Smooth muscle cell (in vitro differentiated cells): ENCODE results near the gene GAB2. TPM values are rescaled to one million over a fixed set of nuclear protein-coding genes. Genes with fewer than 3 reads are reported as not detected.
A peak's percentile ranks its signal among the peaks of the same experiment; 100 is the strongest.
"Not testable (repeated sequence)": the region's sequence is repeated elsewhere in the genome, so short reads cannot be mapped to it uniquely, and the experiment has no call there.

Experiments used
- DNase-seq: peaks from one replicate; lab custom pipeline; 2025; ENCODE audit not compliant: unreplicated experiment; lab: John Stamatoyannopoulos, UW
- H2AFZ ChIP-seq: fragments of 200-600 bp; sonication (generic); 2 replicates; pipeline ENCODE4 v1.6.0; 2016; ENCODE audit warnings: antibody characterized with exemption, low read depth, mild to moderate bottlenecking
- H3F3A ChIP-seq: fragments of 200-600 bp; sonication (generic); 2 replicates; pipeline ENCODE4 v1.6.0; 2017; ENCODE audit warnings: antibody characterized with exemption, low read depth
- H3K27ac ChIP-seq: fragments of 200-600 bp; sonication (generic); 2 replicates; pipeline ENCODE4 v1.5.1; 2016; ENCODE audit warnings: low read depth, mild to moderate bottlenecking
- H3K27me3 ChIP-seq: fragments of 200-600 bp; sonication (generic); 2 replicates; pipeline ENCODE4 v1.6.1; 2016; ENCODE audit warnings: low read depth, mild to moderate bottlenecking
- H3K36me3 ChIP-seq: fragments of 200-600 bp; sonication (generic); 2 replicates; pipeline ENCODE4 v1.5.1; 2016; ENCODE audit warnings: low read depth
- H3K4me1 ChIP-seq: fragments of 200-600 bp; sonication (generic); 2 replicates; pipeline ENCODE4 v1.5.1; 2016; ENCODE audit warnings: low read depth
- H3K4me2 ChIP-seq: fragments of 200-600 bp; sonication (generic); 2 replicates; pipeline ENCODE4 v1.6.0; 2016; ENCODE audit warnings: mild to moderate bottlenecking
- H3K4me3 ChIP-seq: fragments of 200-600 bp; sonication (generic); 2 replicates; pipeline ENCODE4 v1.5.1; 2016; ENCODE audit warnings: mild to moderate bottlenecking
- H3K79me2 ChIP-seq: fragments of 200-600 bp; sonication (generic); 2 replicates; pipeline ENCODE4 v1.6.0; 2016; ENCODE audit warnings: low read depth, mild to moderate bottlenecking
- H3K9ac ChIP-seq: fragments of 200-600 bp; sonication (generic); 2 replicates; pipeline ENCODE4 v1.6.0; 2016; ENCODE audit warnings: low read depth
- H3K9me3 ChIP-seq: fragments of 200-600 bp; sonication (generic); replicated peaks from 2 replicates; pipeline ENCODE4 v1.5.1; 2016; ENCODE audit warnings: low read depth
- H4K20me1 ChIP-seq: fragments of 200-600 bp; sonication (generic); 2 replicates; pipeline ENCODE4 v1.6.0; 2016; ENCODE audit warnings: low read depth
- WGBS: methylation state at CpG from one replicate; pipeline ENCODE4 v1.1.7; 2016; ENCODE audit warnings: low lambda C conversion rate; 5-methylcytosine and 5-hydroxymethylcytosine counted together
- polyA plus RNA-seq: library from polyadenylated mRNA; unstranded; fragments of >200 nt; fragmentation: Nextera tagmentation; extraction: Ambion mirVana; gene quantifications from 2 replicates; pipeline ENCODE4 v1.2.1, GENCODE V29; 2016
- total RNA-seq: library from RNA; depleted of rRNA; stranded (reverse); fragments of >200 nt; gene quantifications from 2 replicates; pipeline ENCODE4 v1.2.3, GENCODE V29; 2014
- TF ChIP-seq, protein P1 (sequence below): fragments of 200-600 bp; sonication (generic); IDR thresholded peaks from 2 replicates; pipeline ENCODE4 v1.5.1; 2017; ENCODE audit warnings: borderline replicate concordance, mild to moderate bottlenecking, antibody characterized with exemption; ENCODE audit not compliant: insufficient read depth, poor library complexity, severe bottlenecking

GAB2 gene, protein sequence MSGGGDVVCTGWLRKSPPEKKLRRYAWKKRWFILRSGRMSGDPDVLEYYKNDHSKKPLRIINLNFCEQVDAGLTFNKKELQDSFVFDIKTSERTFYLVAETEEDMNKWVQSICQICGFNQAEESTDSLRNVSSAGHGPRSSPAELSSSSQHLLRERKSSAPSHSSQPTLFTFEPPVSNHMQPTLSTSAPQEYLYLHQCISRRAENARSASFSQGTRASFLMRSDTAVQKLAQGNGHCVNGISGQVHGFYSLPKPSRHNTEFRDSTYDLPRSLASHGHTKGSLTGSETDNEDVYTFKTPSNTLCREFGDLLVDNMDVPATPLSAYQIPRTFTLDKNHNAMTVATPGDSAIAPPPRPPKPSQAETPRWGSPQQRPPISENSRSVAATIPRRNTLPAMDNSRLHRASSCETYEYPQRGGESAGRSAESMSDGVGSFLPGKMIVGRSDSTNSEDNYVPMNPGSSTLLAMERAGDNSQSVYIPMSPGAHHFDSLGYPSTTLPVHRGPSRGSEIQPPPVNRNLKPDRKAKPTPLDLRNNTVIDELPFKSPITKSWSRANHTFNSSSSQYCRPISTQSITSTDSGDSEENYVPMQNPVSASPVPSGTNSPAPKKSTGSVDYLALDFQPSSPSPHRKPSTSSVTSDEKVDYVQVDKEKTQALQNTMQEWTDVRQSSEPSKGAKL
- total RNA-seq (9.7 and 15.0 TPM in 2 replicates), polyA plus RNA-seq (4.2 and 7.7 TPM in 2 replicates)

DNA sequence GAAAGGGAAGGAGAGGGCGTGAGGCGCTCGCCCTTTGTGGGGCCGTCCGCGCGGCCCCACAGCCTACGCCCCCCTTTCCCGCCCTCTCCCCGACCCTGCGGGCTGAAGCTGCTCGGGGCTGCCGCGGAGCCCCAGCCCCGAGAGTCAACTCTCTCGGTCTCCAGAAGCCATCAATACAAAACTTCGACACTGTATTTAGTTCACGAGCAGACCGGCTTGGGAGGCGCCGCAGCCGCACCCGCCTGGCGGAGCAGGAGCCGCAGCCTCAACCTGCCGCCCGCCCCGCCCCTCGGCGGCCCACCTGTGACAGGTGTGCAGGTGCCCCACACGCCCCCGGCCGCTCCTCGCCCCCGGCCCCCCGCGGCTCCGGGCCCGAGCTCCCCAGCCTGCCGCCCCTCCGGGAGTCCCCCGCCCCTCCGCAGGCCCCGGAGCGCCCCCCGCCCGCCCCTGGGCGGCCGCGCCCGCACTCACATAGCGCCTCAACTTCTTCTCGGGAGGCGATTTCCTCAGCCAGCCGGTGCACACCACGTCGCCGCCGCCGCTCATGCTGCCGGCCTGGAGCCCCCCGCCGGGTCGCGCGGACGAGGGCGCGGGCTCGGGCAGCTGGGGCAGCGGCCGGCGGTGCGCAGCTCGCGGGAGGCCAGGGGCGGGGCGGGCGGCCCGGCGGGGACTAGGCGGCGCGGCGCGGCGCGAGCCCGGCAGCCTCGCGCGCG, at the start of gene GAB2:
Gene GAB2, minus strand, starts transcription at position 646 of the 713 bp plus-strand sequence. Its CDS starts 100 bp downstream, at position 546.
- Histone ChIP-seq H2AFZ (peak within 1 kb of the TSS; percentile 60), H3K27ac (peak within 1 kb of the TSS; percentile 88), H3F3A (peaks cover 15% of the 10 kb centered on the region), H3K4me2 (peak within 1 kb of the TSS; percentile 93), H4K20me1 (no peaks in the 10 kb centered on the region), H3K9ac (peak within 1 kb of the TSS; percentile 92), H3K4me3 (peak within 1 kb of the TSS; percentile 71), H3K4me1 (peaks cover 24% of the 10 kb centered on the region), H3K36me3 (no peaks in the 10 kb centered on the region), H3K27me3 (no peaks in the 10 kb centered on the region), H3K9me3 (no peaks in the 10 kb centered on the region), H3K79me2 (peaks cover 41% of the 10 kb centered on the region)
- TF ChIP-seq, protein P1, sequence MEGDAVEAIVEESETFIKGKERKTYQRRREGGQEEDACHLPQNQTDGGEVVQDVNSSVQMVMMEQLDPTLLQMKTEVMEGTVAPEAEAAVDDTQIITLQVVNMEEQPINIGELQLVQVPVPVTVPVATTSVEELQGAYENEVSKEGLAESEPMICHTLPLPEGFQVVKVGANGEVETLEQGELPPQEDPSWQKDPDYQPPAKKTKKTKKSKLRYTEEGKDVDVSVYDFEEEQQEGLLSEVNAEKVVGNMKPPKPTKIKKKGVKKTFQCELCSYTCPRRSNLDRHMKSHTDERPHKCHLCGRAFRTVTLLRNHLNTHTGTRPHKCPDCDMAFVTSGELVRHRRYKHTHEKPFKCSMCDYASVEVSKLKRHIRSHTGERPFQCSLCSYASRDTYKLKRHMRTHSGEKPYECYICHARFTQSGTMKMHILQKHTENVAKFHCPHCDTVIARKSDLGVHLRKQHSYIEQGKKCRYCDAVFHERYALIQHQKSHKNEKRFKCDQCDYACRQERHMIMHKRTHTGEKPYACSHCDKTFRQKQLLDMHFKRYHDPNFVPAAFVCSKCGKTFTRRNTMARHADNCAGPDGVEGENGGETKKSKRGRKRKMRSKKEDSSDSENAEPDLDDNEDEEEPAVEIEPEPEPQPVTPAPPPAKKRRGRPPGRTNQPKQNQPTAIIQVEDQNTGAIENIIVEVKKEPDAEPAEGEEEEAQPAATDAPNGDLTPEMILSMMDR: no peak
- DNase-seq: peak; percentile 40
- 1% methylated on average over 30 of the region's 93 CpGs for WGBS

DNA sequence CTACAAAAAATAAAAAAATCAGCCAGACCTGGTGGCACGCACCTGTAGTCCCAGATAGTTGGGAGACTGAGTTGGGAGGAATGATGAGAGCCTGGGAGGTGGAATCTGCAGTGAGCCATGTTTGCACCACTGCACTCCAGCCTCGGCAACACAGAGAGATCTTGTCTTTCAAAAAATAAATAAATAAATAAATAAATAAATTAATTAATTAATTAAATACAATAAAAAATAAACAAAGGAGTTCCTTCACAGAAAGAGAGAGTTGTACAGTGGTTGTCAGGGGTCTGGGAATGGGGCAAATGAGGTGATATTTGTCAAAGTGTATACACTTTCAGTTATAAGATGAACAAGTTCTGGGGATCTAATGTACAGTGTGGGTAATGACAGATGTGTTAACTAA, 49.8 kb upstream of the GAB2 start:
- TF ChIP-seq, protein P1: no peak
- no peak overlapping the region for H3K4me3 ChIP-seq
- no peaks in the 10 kb centered on the region for H3K4me1 ChIP-seq
- H3K4me2 ChIP-seq: no peak overlapping the region
- no peaks in the 10 kb centered on the region for H3K27me3 ChIP-seq
- no peak overlapping the region for H3K9ac ChIP-seq
- H3K27ac ChIP-seq: no peak overlapping the region
- 98% methylated on average over 2 of the region's 2 CpGs for WGBS
- H3K79me2 ChIP-seq: no peaks in the 10 kb centered on the region
- H4K20me1 ChIP-seq: no peaks in the 10 kb centered on the region
- no peak for DNase-seq
- no peaks in the 10 kb centered on the region for H3K9me3 ChIP-seq
- H2AFZ ChIP-seq: no peak overlapping the region
- H3F3A ChIP-seq: no peaks in the 10 kb centered on the region
- H3K36me3 ChIP-seq: no peaks in the 10 kb centered on the region

DNA sequence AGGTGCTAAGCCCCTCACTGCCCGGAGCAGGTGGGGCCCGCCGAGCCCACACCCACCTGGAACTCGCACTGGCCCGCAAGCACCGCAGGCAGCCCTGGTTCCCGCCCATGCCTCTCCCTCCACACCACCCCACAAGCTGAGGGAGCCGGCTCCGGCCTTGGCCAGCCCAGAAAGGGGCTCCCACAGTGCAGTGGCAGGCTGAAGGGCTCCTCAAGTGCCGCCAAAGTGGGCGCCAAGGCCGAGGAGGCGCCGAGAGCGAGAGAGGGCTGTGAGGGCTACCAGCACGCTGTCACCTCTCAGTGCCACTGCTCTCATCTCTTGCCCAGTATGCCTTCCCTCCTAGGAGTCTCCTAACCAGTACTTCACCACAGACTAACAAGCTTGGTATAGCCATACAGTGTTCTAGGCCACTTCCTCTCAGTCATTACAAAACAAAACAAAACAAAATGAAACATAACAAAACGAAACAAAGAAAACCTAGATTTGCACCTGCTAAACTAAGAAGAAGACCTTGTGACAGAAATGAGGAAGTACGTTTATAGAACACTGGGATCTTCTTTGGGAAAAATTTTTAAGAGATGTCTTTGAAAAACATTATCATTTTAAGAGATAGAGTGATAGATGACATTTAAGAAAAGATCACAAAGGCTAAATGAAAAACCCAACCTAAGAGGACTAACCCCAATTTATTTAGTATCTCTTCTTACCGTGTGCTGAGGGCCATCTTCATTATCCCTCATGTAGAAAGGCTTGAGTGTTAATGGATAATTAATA, 47.7 kb upstream of the GAB2 start:
- H2AFZ ChIP-seq: no peak overlapping the region
- H4K20me1 ChIP-seq: no peaks in the 10 kb centered on the region
- WGBS: 98% methylated on average over 17 of the region's 19 CpGs
- H3K9me3 ChIP-seq: no peaks in the 10 kb centered on the region
- no peak overlapping the region for H3K4me3 ChIP-seq
- TF ChIP-seq, protein P1: no peak
- H3K4me1 ChIP-seq: no peaks in the 10 kb centered on the region
- no peaks in the 10 kb centered on the region for H3F3A ChIP-seq
- H3K36me3 ChIP-seq: no peaks in the 10 kb centered on the region
- H3K9ac ChIP-seq: no peak overlapping the region
- H3K27me3 ChIP-seq: no peaks in the 10 kb centered on the region
- H3K4me2 ChIP-seq: no peak overlapping the region
- DNase-seq: no peak
- no peak overlapping the region for H3K27ac ChIP-seq
- H3K79me2 ChIP-seq: no peaks in the 10 kb centered on the region

DNA sequence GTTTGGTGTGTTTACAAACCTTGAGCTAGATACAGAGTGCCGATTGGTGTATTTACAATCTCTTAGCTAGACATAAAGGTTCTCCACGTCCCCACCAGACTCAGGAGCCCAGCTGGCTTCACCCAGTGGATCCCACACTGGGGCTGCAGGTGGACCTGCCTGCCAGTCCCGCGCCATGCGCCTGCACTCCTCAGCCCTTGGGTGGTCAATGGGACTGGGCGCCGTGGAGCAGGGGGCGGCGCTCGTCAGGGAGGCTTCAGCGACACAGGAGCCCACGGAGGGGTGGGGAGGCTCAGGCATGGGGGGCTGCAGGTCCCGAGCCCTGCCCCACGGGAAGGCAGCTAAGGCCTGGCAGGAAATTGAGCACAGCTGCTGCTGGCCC, 47.2 kb upstream of the GAB2 start:
- H2AFZ ChIP-seq, H3K9ac ChIP-seq, H3K4me2 ChIP-seq, DNase-seq, H3K27me3 ChIP-seq, H3K79me2 ChIP-seq, H3K9me3 ChIP-seq, H3F3A ChIP-seq, H4K20me1 ChIP-seq, H3K4me3 ChIP-seq, H3K4me1 ChIP-seq, H3K27ac ChIP-seq, H3K36me3 ChIP-seq: not testable (repeated sequence)
- WGBS: 98% methylated on average over 14 of the region's 14 CpGs
